Heart left ventricle (tissue), 13 donors: ENCODE data around the gene RAB1B.

ENCODE experiments used
- CTCF ChIP-seq, 12 donors: fragments of 200-600 bp; sonication (generic) in 4 of 12; IDR thresholded peaks; one replicate each; pipeline versions ENCODE4 v1.5.0 to v1.8.0; 2018 to 2022; ENCODE audit warnings: antibody characterized with exemption in 12 of 12, mild to moderate bottlenecking in 5 of 12
- POLR2A ChIP-seq, 2 donors: fragments of 450-650 bp; IDR thresholded peaks; one replicate each; pipeline ENCODE4 v1.6.1; 2017; ENCODE audit warnings: antibody characterized with exemption in 2 of 2, mild to moderate bottlenecking in 2 of 2, moderate library complexity in 2 of 2
- donor health status: ischemic (EF 13 %, LVEDD 7.1; RV severe dilation, severe dysfunction).
- donor health status: DM: no; HTN: yes; CAD: no.
- donor health status: DM: no; HTN: no; CAD: no.
- donor health status: ischemic (EF 25% LVEDD 6.9; RV normal size, moderate dysfunction).
- donor health status: ischemic (EF 25% LVEDD 5.7; RV mildly dilated, moderate dysfunction).
- donor health status: ischemic (EF 35%, LVEDD 5.7; RV mildly dilated, moderate dysfunction).
- donor health status: nonischemic (EF 11% LVEDD 7.7; RV severe dilation, severe dysfunction).
- donor health status: DM: yes; HTN: yes; CAD: no.
- donor health status: PGD.
- donor health status: ischemic (EF 29% LVEDD 5.4; RV normal size, mild dysfunction).
- donor health status: nonischemic (EF 23%, LVEDD 6.1; RV moderate dilation, normal function).

DNA sequence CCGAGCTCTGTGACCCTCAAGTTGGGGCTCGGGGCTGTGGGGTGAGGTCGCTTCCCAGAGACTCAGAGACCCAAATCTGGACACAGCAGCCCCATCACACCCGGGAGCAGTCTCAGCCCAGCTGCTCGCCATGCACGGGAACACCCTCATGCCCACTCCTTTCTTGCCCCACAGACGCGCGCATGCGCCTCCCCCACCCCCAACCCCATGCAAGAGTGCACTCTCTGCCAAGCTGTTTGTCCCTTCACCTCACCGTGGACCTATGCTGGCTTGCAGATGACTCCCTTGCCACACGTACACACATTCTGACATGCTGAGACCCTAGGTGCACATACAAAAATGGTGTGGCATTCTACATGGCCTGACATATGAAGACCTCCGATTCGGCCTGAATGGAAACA, 48.9 kb downstream of the RAB1B start:
- no peak for TF ChIP-seq POLR2A (IDR thresholded peaks at IDR 0.05)
- TF ChIP-seq CTCF (IDR thresholded peaks at IDR 0.05): no peak
